GM12878 (cell line): ENCODE results near the gene NCMAP. TPM values are rescaled to one million over a fixed set of nuclear protein-coding genes. Genes with fewer than 3 reads are reported as not detected.

Source experiments
- ATAC-seq: fragments of 200-7000 bp; cut with Tn5 transposase; 3 replicates; pipeline ENCODE4 v1.9.1; 2020; ENCODE audit warnings: mild to moderate bottlenecking, moderate library complexity
- BruUV-seq: library from RNA; stranded (reverse); fragments of 400-500 nt; replicated peaks from 2 replicates; lab custom pipeline; 2021; lab: Mats Ljungman, UMichigan
- CTCF ChIA-PET: fragments of 300-600 bp; sonication (Branson Sonifier 250); formaldehyde crosslinking; extraction: SDS; loops from one replicate; lab custom pipeline; 2021; ENCODE audit warnings: inconsistent platforms; lab: Yijun Ruan, JAX
- POLR2A ChIA-PET: fragments of 350-600 bp; formaldehyde crosslinking; extraction: SDS; loops from one replicate; lab custom pipeline; 2021; ENCODE audit warnings: inconsistent platforms; lab: Charles Lee
- RAD21 ChIA-PET: fragments of 300-600 bp; sonication (Branson Sonifier 250); formaldehyde crosslinking; loops from one replicate; lab custom pipeline; 2023; ENCODE audit warnings: antibody characterized with exemption; ENCODE audit not compliant: unreplicated experiment; lab: Charles Lee
- SMC1A ChIA-PET: fragments of 300-600 bp; sonication (Branson Sonifier 250); formaldehyde crosslinking; loops from one replicate; lab custom pipeline; 2023; ENCODE audit not compliant: unreplicated experiment, uncharacterized antibody; lab: Charles Lee
- DNase-seq: peaks from one replicate; pipeline ENCODE4 v3.0.0-alpha.2; 2011; ENCODE audit warnings: low read depth, low spot score
- FAIRE-seq: peaks from 3 replicates; lab custom pipeline; 2011; peaks lifted over from hg19 to GRCh38; lab: Jason Lieb, UNC
- H2AFZ ChIP-seq: 2 replicates; pipeline ENCODE4 v1.6.0; 2011; ENCODE audit warnings: low read depth, low read length, control low read depth; ENCODE audit not compliant: control insufficient read depth
- H3K27ac ChIP-seq: 2 replicates; pipeline ENCODE4 v1.5.1; 2011; ENCODE audit warnings: control low read depth; ENCODE audit not compliant: control insufficient read depth, insufficient read depth
- H3K27me3 ChIP-seq, 2 experiments: replicated peaks in 1 of 2; 2 replicates each; pipeline versions ENCODE4 v1.6.0 to v1.6.1; 2011; ENCODE audit warnings: low read length in 1 of 2; ENCODE audit not compliant: control insufficient read depth in 2 of 2, insufficient read depth in 2 of 2
- H3K36me3 ChIP-seq, 2 experiments: 2 replicates each; pipeline ENCODE4 v1.5.1; 2011; ENCODE audit warnings: low read length in 1 of 2; ENCODE audit not compliant: control insufficient read depth in 2 of 2, insufficient read depth in 2 of 2
- H3K4me1 ChIP-seq: 2 replicates; pipeline ENCODE4 v1.6.1; 2011; ENCODE audit warnings: mild to moderate bottlenecking, low read length, moderate library complexity, mixed read lengths; ENCODE audit not compliant: control insufficient read depth, insufficient read depth
- H3K4me2 ChIP-seq: 2 replicates; pipeline ENCODE4 v1.6.0; 2011; ENCODE audit warnings: control low read depth; ENCODE audit not compliant: control insufficient read depth, insufficient read depth
- H3K4me3 ChIP-seq: fragments of 200-600 bp; sonication (generic); 2 replicates; pipeline ENCODE4 v1.5.1; 2016
- H3K79me2 ChIP-seq: 2 replicates; pipeline ENCODE4 v1.6.0; 2011; ENCODE audit warnings: low read length; ENCODE audit not compliant: control insufficient read depth, insufficient read depth
- H3K9ac ChIP-seq: 2 replicates; pipeline ENCODE4 v1.8.0; 2011; ENCODE audit warnings: low read length, control low read depth, mixed read lengths; ENCODE audit not compliant: control insufficient read depth, insufficient read depth
- H3K9me3 ChIP-seq: replicated peaks from 3 replicates; pipeline ENCODE4 v1.5.1; 2011; ENCODE audit warnings: mild to moderate bottlenecking, low read length; ENCODE audit not compliant: control insufficient read depth, insufficient read depth
- H4K20me1 ChIP-seq: 2 replicates; pipeline ENCODE4 v1.6.0; 2011; ENCODE audit not compliant: control insufficient read depth, insufficient read depth
- ASH2L ChIP-seq: fragments of 300-600, 200-600 bp; sonication (generic); IDR thresholded peaks from 2 replicates; pipeline ENCODE4 v1.6.1; 2017; ENCODE audit warnings: low read depth, mild to moderate bottlenecking, borderline replicate concordance
- FOS ChIP-seq: IDR thresholded peaks from 3 replicates; pipeline ENCODE4 v1.6.1; 2011; ENCODE audit warnings: borderline replicate concordance; ENCODE audit not compliant: insufficient read length; ENCODE audit errors: extremely low read depth
- FOXM1 ChIP-seq: IDR thresholded peaks from 2 replicates; pipeline ENCODE4 v1.6.1; 2012; ENCODE audit warnings: low read depth, mild to moderate bottlenecking, inconsistent platforms, low read length, moderate library complexity
- NRF1 ChIP-seq: conservative IDR thresholded peaks from 2 replicates; pipeline ENCODE4 v1.6.1; 2011; ENCODE audit warnings: mild to moderate bottlenecking, low read depth, low read length, improper control_type of control experiment
- POLR2AphosphoS2 ChIP-seq: IDR thresholded peaks from 2 replicates; pipeline ENCODE4 v1.6.1; 2011; ENCODE audit warnings: low read depth, mild to moderate bottlenecking, low read length, improper control_type of control experiment, moderate library complexity
- POLR2AphosphoS5 ChIP-seq: IDR thresholded peaks from 2 replicates; pipeline ENCODE4 v1.6.1; 2011; ENCODE audit warnings: mild to moderate bottlenecking, low read length, inconsistent platforms
- RCOR1 ChIP-seq: conservative IDR thresholded peaks from 2 replicates; pipeline ENCODE4 v1.6.1; 2012; ENCODE audit warnings: low read depth, low read length, improper control_type of control experiment
- SP1 ChIP-seq: IDR thresholded peaks from one replicate; pipeline ENCODE4 v1.6.1; 2011; ENCODE audit warnings: low read depth, low read length
- TCF12 ChIP-seq: IDR thresholded peaks from 2 replicates; pipeline ENCODE4 v1.6.1; 2011; ENCODE audit warnings: low read depth, mild to moderate bottlenecking, low read length
- TCF7 ChIP-seq: IDR thresholded peaks from 2 replicates; pipeline ENCODE4 v1.6.1; 2014; ENCODE audit warnings: antibody characterized with exemption, borderline replicate concordance
- WGBS: methylation state at CpG from one replicate; pipeline ENCODE4 v1.1.6; 2016; ENCODE audit warnings: low lambda C conversion rate; ENCODE audit not compliant: insufficient replicate concordance, insufficient coverage; ENCODE audit errors: missing lambda C conversion rate; 5-methylcytosine and 5-hydroxymethylcytosine counted together
- in situ Hi-C: fragments of 300-500 bp; cut with MboI; formaldehyde crosslinking; loops from 9 replicates; pipeline ENCODE4 v1.14.3; 2018; ENCODE audit warnings: mixed read lengths
- intact Hi-C: fragments of 100-400 bp; cut with micrococcal nuclease; formaldehyde crosslinking; loops from one replicate; pipeline ENCODE4 v1.14.2; 2022; ENCODE audit not compliant: unreplicated experiment
- polyA plus RNA-seq, 11 experiments: library from polyadenylated mRNA; depleted of rRNA in 4 of 11; unstranded in 6 of 11; stranded (reverse) in 5 of 11; fragments of >200 nt; fragmentation: Nextera tagmentation in 4 of 11; fragmentation: Illumina TruSeq in 1 of 11; extraction: Ambion mirVana in 4 of 11; extraction: Trizol in 1 of 11; gene quantifications; 1 replicate in 1 of 11; 2 replicates in 10 of 11; pipeline versions ENCODE4 v1.2.1 to v1.2.3, GENCODE V29; 2011 to 2016; ENCODE audit warnings: inconsistent platforms in 2 of 11, missing spikeins in 2 of 11, low read depth in 1 of 11
- total RNA-seq, 4 experiments: library from RNA; depleted of rRNA in 3 of 4; stranded (reverse); fragments of >200 nt in 3 of 4; fragmentation: Illumina TruSeq in 1 of 4; extraction: Trizol in 1 of 4; gene quantifications; 2 replicates each; pipeline versions ENCODE4 v1.2.1 to v1.2.3, GENCODE V29; 2013 to 2021
- TF ChIP-seq, protein P1 (sequence below): fragments of 150-350 bp; IDR thresholded peaks from 2 replicates; pipeline ENCODE4 v1.6.1; 2016; ENCODE audit warnings: low read depth, low read length

Gene NCMAP
- total and polyA plus RNA-seq, 10 of the 15 experiments (the other 5 are each of a cell fraction or from before 2014, with no cell fraction given), result not detected

DNA sequence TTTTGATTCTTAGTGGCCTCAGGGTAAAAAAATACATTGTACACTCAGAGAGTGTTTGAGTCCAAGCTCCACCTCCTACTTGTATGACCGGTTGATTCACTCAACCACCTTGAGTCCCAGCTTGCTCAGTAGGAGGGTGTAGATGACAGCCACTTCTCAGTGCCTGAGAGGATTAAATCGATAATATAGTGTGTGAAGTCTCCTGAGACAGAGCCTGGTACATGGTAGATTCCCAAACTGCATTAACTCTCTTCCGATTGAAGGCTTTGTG, 38.4 kb downstream of the NCMAP start:
- H3K4me2 ChIP-seq, result no peak overlapping the region
- H3K9me3 ChIP-seq, result no peaks in the 10 kb centered on the region
- TF ChIP-seq POLR2AphosphoS5 (no peak), NRF1 (no peak), RCOR1 (no peak), FOXM1 (no peak), SP1 (no peak), TCF7 (no peak), TCF12 (no peak), ASH2L (no peak), FOS (no peak), POLR2AphosphoS2 (no peak)
- TF ChIP-seq, protein P1, sequence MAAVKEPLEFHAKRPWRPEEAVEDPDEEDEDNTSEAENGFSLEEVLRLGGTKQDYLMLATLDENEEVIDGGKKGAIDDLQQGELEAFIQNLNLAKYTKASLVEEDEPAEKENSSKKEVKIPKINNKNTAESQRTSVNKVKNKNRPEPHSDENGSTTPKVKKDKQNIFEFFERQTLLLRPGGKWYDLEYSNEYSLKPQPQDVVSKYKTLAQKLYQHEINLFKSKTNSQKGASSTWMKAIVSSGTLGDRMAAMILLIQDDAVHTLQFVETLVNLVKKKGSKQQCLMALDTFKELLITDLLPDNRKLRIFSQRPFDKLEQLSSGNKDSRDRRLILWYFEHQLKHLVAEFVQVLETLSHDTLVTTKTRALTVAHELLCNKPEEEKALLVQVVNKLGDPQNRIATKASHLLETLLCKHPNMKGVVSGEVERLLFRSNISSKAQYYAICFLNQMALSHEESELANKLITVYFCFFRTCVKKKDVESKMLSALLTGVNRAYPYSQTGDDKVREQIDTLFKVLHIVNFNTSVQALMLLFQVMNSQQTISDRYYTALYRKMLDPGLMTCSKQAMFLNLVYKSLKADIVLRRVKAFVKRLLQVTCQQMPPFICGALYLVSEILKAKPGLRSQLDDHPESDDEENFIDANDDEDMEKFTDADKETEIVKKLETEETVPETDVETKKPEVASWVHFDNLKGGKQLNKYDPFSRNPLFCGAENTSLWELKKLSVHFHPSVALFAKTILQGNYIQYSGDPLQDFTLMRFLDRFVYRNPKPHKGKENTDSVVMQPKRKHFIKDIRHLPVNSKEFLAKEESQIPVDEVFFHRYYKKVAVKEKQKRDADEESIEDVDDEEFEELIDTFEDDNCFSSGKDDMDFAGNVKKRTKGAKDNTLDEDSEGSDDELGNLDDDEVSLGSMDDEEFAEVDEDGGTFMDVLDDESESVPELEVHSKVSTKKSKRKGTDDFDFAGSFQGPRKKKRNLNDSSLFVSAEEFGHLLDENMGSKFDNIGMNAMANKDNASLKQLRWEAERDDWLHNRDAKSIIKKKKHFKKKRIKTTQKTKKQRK, result no peak
- H3K36me3 ChIP-seq, result no peaks in the 10 kb centered on the region
- FAIRE-seq (no peak), ATAC-seq (no peak), DNase-seq (no peak)
- no peak overlapping the region for H3K27ac ChIP-seq
- intact Hi-C loops, result no loop called here
- ChIA-PET SMC1A (no interaction called here), RAD21 (no interaction called here), CTCF (interaction anchor here (1.2 to 1.6 kb wide), 2 partner anchors 41 to 241 kb away, joined by 4 to 7 read pairs; no protein-coding TSS in a partner anchor), POLR2A (no interaction called here)
- H2AFZ ChIP-seq, result no peak overlapping the region
- H3K4me3 ChIP-seq, result no peak overlapping the region
- WGBS, result 35% methylated on average over 3 of the region's 3 CpGs
- peaks cover 0 to 4% of the 10 kb centered on the region in 2 experiments; a peak in 2 of 4 replicates for H3K27me3 ChIP-seq
- no peaks in the 10 kb centered on the region for H3K79me2 ChIP-seq
- no peaks in the 10 kb centered on the region for H3K4me1 ChIP-seq
- H4K20me1 ChIP-seq, result no peaks in the 10 kb centered on the region
- in situ Hi-C loops, result no loop called here
- no peak overlapping the region for H3K9ac ChIP-seq
- BruUV-seq, result no TSS peak
